ENCODE results near the gene PLA2G2A. TPM values are rescaled to one million over a fixed set of nuclear protein-coding genes. Genes with fewer than 3 reads are reported as not detected.

The PLA2G2A gene
- total and polyA plus RNA-seq, 10 of the 15 experiments (the other 5 are each of a cell fraction or from before 2014, with no cell fraction given), result 0.36 TPM; not detected in 9

- ATAC-seq, result no peak
- POLR2A ChIA-PET, result no interaction called here
- H4K20me1 ChIP-seq (ENCODE audit: control insufficient read depth, insufficient read depth), result no peaks in the 10 kb centered on the region
- CTCF ChIA-PET, result no interaction called here
- no peaks in the 10 kb centered on the region for H3K79me2 ChIP-seq (ENCODE audit: control insufficient read depth, insufficient read depth, low read length)
- no peaks in the 10 kb centered on the region for H3K36me3 ChIP-seq (ENCODE audit: control insufficient read depth in 2 of 2, insufficient read depth in 2 of 2, low read length in 1 of 2)
- TF ChIP-seq ZSCAN29 (IDR thresholded peaks at IDR 0.05) (no peak), KDM1A (IDR thresholded peaks at IDR 0.05; ENCODE audit: borderline replicate concordance) (no peak), SRF (IDR thresholded peaks at IDR 0.05; ENCODE audit: low read depth in 2 of 2, low read length in 2 of 2) (no peak), E2F4 (IDR thresholded peaks at IDR 0.05; ENCODE audit: low read depth, low read length) (no peak), NR2C1 (IDR thresholded peaks at IDR 0.05) (no peak)
- no peak overlapping the region for H3K9ac ChIP-seq (ENCODE audit: control insufficient read depth, insufficient read depth, low read length)
- RAD21 ChIA-PET (ENCODE audit: unreplicated experiment), result no interaction called here
- no peak overlapping the region for H3K4me3 ChIP-seq
- no peak for DNase-seq (ENCODE audit: low read depth, low spot score)
- SMC1A ChIA-PET (ENCODE audit: uncharacterized antibody, unreplicated experiment), result no interaction called here
- no peak overlapping the region for H2AFZ ChIP-seq (ENCODE audit: control insufficient read depth, low read depth, low read length)
- FAIRE-seq, result no peak
- intact Hi-C loops (cut with micrococcal nuclease; ENCODE audit: unreplicated experiment) (no loop called here), in situ Hi-C loops (cut with MboI) (no loop called here)
- no peaks in the 10 kb centered on the region; the same call in 1 of the 2 replicates for H3K4me1 ChIP-seq (ENCODE audit: control insufficient read depth, insufficient read depth, low read length)
- BruUV-seq (replicated peaks), result no TSS peak
- no peak overlapping the region for H3K27ac ChIP-seq (ENCODE audit: control insufficient read depth, insufficient read depth)
- 17% methylated on average over 2 of the region's 2 CpGs for whole genome bisulfite sequencing (ENCODE audit: insufficient coverage, insufficient replicate concordance, low lambda C conversion rate, missing lambda C conversion rate)
- H3K9me3 ChIP-seq (replicated peaks; ENCODE audit: control insufficient read depth, insufficient read depth, low read length), result peaks cover 7% of the 10 kb centered on the region; the same call in 2 of the 3 replicates
- H3K27me3 ChIP-seq (replicated peaks in 1 of 2; ENCODE audit: control insufficient read depth in 2 of 2, insufficient read depth in 2 of 2, low read length in 1 of 2), result no peaks in the 10 kb centered on the region; a peak in 2 of 4 replicates
- H3K4me2 ChIP-seq (ENCODE audit: control insufficient read depth, insufficient read depth), result no peak overlapping the region
Measured at GRCh38 chr1:19954059-19954458, 25.4 kb downstream of the PLA2G2A start.

- ChIA-PET RAD21 (ENCODE audit: unreplicated experiment) (no interaction called here), CTCF (no interaction called here), POLR2A (no interaction called here), SMC1A (ENCODE audit: uncharacterized antibody, unreplicated experiment) (no interaction called here)
- Histone ChIP-seq H3K27ac (ENCODE audit: control insufficient read depth, insufficient read depth) (no peak overlapping the region), H2AFZ (ENCODE audit: control insufficient read depth, low read depth, low read length) (no peak overlapping the region), H3K27me3 (replicated peaks in 1 of 2; ENCODE audit: control insufficient read depth in 2 of 2, insufficient read depth in 2 of 2, low read length in 1 of 2) (no peaks in the 10 kb centered on the region; a peak in 1 of 4 replicates), H3K4me2 (ENCODE audit: control insufficient read depth, insufficient read depth) (no peak overlapping the region), H3K9me3 (replicated peaks; ENCODE audit: control insufficient read depth, insufficient read depth, low read length) (peaks cover 5% of the 10 kb centered on the region; the same call in 2 of the 3 replicates), H4K20me1 (ENCODE audit: control insufficient read depth, insufficient read depth) (no peaks in the 10 kb centered on the region), H3K36me3 (ENCODE audit: control insufficient read depth in 2 of 2, insufficient read depth in 2 of 2, low read length in 1 of 2) (no peaks in the 10 kb centered on the region), H3K9ac (ENCODE audit: control insufficient read depth, insufficient read depth, low read length) (no peak overlapping the region), H3K4me3 (no peak overlapping the region), H3K4me1 (ENCODE audit: control insufficient read depth, insufficient read depth, low read length) (no peaks in the 10 kb centered on the region), H3K79me2 (ENCODE audit: control insufficient read depth, insufficient read depth, low read length) (no peaks in the 10 kb centered on the region)
- 2% methylated on average over 2 of the region's 2 CpGs for WGBS (ENCODE audit: insufficient coverage, insufficient replicate concordance, low lambda C conversion rate, missing lambda C conversion rate)
- in situ Hi-C loops (cut with MboI) (no loop called here), intact Hi-C loops (cut with micrococcal nuclease; ENCODE audit: unreplicated experiment) (no loop called here)
- FAIRE-seq, result no peak
- no peak for DNase-seq (ENCODE audit: low read depth, low spot score)
- no TSS peak for BruUV-seq (replicated peaks)
- ATAC-seq, result no peak
- TF ChIP-seq CUX1 (IDR thresholded peaks at IDR 0.05; ENCODE audit: insufficient replicate concordance, low read depth, low read length) (no peak), BACH1 (IDR thresholded peaks at IDR 0.05; ENCODE audit: borderline replicate concordance) (no peak), E2F4 (IDR thresholded peaks at IDR 0.05; ENCODE audit: low read depth, low read length) (no peak), POLR2AphosphoS2 (IDR thresholded peaks at IDR 0.05; ENCODE audit: low read depth, low read length) (no peak), EED (IDR thresholded peaks at IDR 0.05; ENCODE audit: low read depth) (no peak)
Measured at GRCh38 chr1:19949016-19949415, 30.4 kb downstream of the PLA2G2A start.

Data from GM12878 (cell line).